Measurements from ENCODE around the gene GABRR2. TPM values are rescaled to one million over a fixed set of nuclear protein-coding genes. Genes with fewer than 3 reads are reported as not detected.

GABRR2 gene
- total RNA-seq, 4 donors from 2014 or later: 0.27 to 0.62 TPM; not detected in 2

GRCh38 chr6:89221129-89221528 lies 94.0 kb downstream of the GABRR2 start:
- WGBS, 2 donors: 83 to 85% methylated on average over 3 of the region's 3 CpGs
- intact Hi-C loops (cut with DNase I; ENCODE audit: low total_unique reads): no loop called here
- TF ChIP-seq CTCF (IDR thresholded peaks at IDR 0.05) (no peak), POLR2A (IDR thresholded peaks at IDR 0.05) (no peak)
- DNase-seq (ENCODE audit: low spot score in 2 of 2): no peak
- no peak overlapping the region for H3K4me3 ChIP-seq (ENCODE audit: low read depth, poor library complexity, severe bottlenecking)

GRCh38 chr6:89217299-89217910 lies 97.7 kb downstream of the GABRR2 start, which contains the start of gene GABRR1:
Gene GABRR1, minus strand, starts transcription at chr6:89217358. Its CDS starts 36 bp downstream, at chr6:89217322.
- no peak for DNase-seq (ENCODE audit: low spot score in 2 of 2)
- intact Hi-C loops (cut with DNase I; ENCODE audit: low total_unique reads): no loop called here
- no peak within 1 kb of the TSS for H3K4me3 ChIP-seq (ENCODE audit: low read depth, poor library complexity, severe bottlenecking)
- no peak for TF ChIP-seq CTCF (IDR thresholded peaks at IDR 0.05)
- TF ChIP-seq POLR2A (IDR thresholded peaks at IDR 0.05): no peak
- WGBS, 2 donors: 36 to 44% methylated on average over 10 of the region's 10 CpGs

- 87% methylated on average over 4 of the region's 4 CpGs for WGBS, 2 donors
- intact Hi-C loops (cut with DNase I; ENCODE audit: low total_unique reads): no loop called here
- DNase-seq (ENCODE audit: low spot score in 2 of 2): no peak
- TF ChIP-seq POLR2A (IDR thresholded peaks at IDR 0.05): no peak
- TF ChIP-seq CTCF (IDR thresholded peaks at IDR 0.05): no peak
- no peak overlapping the region for H3K4me3 ChIP-seq (ENCODE audit: low read depth, poor library complexity, severe bottlenecking)
These were observed 98.7 kb downstream of the GABRR2 start for GRCh38 chr6:89216411-89216810.

GRCh38 chr6:89215391-89215790 lies 99.7 kb downstream of the GABRR2 start:
- no peak for DNase-seq (ENCODE audit: low spot score in 2 of 2)
- intact Hi-C loops (cut with DNase I; ENCODE audit: low total_unique reads): no loop called here
- TF ChIP-seq POLR2A (IDR thresholded peaks at IDR 0.05) (no peak), CTCF (IDR thresholded peaks at IDR 0.05) (no peak)
- no peak overlapping the region for H3K4me3 ChIP-seq (ENCODE audit: low read depth, poor library complexity, severe bottlenecking)

- no peak for TF ChIP-seq POLR2A (IDR thresholded peaks at IDR 0.05)
- no peak for TF ChIP-seq CTCF (IDR thresholded peaks at IDR 0.05)
- DNase-seq (ENCODE audit: low spot score in 2 of 2): no peak
- no peak overlapping the region for H3K4me3 ChIP-seq (ENCODE audit: low read depth, poor library complexity, severe bottlenecking)
- intact Hi-C loops (cut with DNase I; ENCODE audit: low total_unique reads): no loop called here
These were observed 100.9 kb downstream of the GABRR2 start for GRCh38 chr6:89214197-89214596.

- 50 to 80% methylated on average over 5 of the region's 5 CpGs for WGBS, 2 donors
- intact Hi-C loops (cut with DNase I; ENCODE audit: low total_unique reads): no loop called here
- no peak for TF ChIP-seq POLR2A (IDR thresholded peaks at IDR 0.05)
- TF ChIP-seq CTCF (IDR thresholded peaks at IDR 0.05): no peak
These were observed 102.6 kb downstream of the GABRR2 start for GRCh38 chr6:89212472-89212871.

More at GRCh38 chr6:89212472-89212871, 102.6 kb downstream of the GABRR2 start:
- no peak for DNase-seq (ENCODE audit: low spot score in 2 of 2)
- H3K4me3 ChIP-seq (ENCODE audit: low read depth, poor library complexity, severe bottlenecking): no peak overlapping the region

Measured in lower leg skin (tissue), 4 donors.